HG02623 (cell line): Measurements from ENCODE around the gene GNG3.
A peak's percentile ranks its signal among the peaks of the same experiment; 100 is the strongest.
"Not testable (repeated sequence)": the region's sequence is repeated elsewhere in the genome, so short reads cannot be mapped to it uniquely, and the experiment has no call there.

Source experiments
- ATAC-seq: cut with Tn5 transposase; IDR thresholded peaks from one replicate; pipeline ENCODE4 v1.9.1; 2021; ENCODE audit warnings: moderate library complexity; ENCODE audit not compliant: unreplicated experiment

GNG3 gene

GRCh38 chr11:62687508-62688396, 19.7 kb upstream of the GNG3 start:
- ATAC-seq: no peak

- no peak for ATAC-seq
These were observed 19.0 kb upstream of the GNG3 start for GRCh38 chr11:62688491-62688890.

- no peak for ATAC-seq
These were observed 17.9 kb upstream of the GNG3 start, which contains the start of gene LRRN4CL for GRCh38 chr11:62689421-62690183. LRRN4CL (minus strand) TSS chr11:62689530; CDS start chr11:62688508, 1,022 bp downstream.

GRCh38 chr11:62693624-62694023, 13.9 kb upstream of the GNG3 start:
- not testable (repeated sequence) for ATAC-seq

GRCh38 chr11:62694455-62695167, 12.9 kb upstream of the GNG3 start:
- no peak for ATAC-seq

GRCh38 chr11:62702246-62702645, 5.2 kb upstream of the GNG3 start:
- ATAC-seq: no peak

GRCh38 chr11:62703921-62704320, 3.6 kb upstream of the GNG3 start:
- ATAC-seq: not testable (repeated sequence)

GRCh38 chr11:62705413-62705812, 2.1 kb upstream of the GNG3 start:
- no peak for ATAC-seq

- ATAC-seq: peak; percentile 59
These were observed 1.3 kb upstream of the GNG3 start for GRCh38 chr11:62705880-62706849.

GRCh38 chr11:62706850-62707247, 627 bp upstream of the GNG3 start:
- no peak for ATAC-seq

- ATAC-seq: no peak
These were observed 916 bp downstream of the GNG3 start for GRCh38 chr11:62708392-62708791.

- no peak for ATAC-seq
These were observed 1.3 kb downstream of the GNG3 start for GRCh38 chr11:62708793-62709192.

GRCh38 chr11:62709247-62710000, 1.9 kb downstream of the GNG3 start:
- ATAC-seq: peak; percentile 61

- no peak for ATAC-seq
These were observed 2.5 kb downstream of the GNG3 start for GRCh38 chr11:62710001-62710345.

GRCh38 chr11:62712276-62712812, 4.9 kb downstream of the GNG3 start:
- no peak for ATAC-seq

GRCh38 chr11:62712861-62713260, 5.4 kb downstream of the GNG3 start:
- no peak for ATAC-seq

- ATAC-seq: no peak
These were observed 5.9 kb downstream of the GNG3 start for GRCh38 chr11:62713343-62713742.

GRCh38 chr11:62715150-62716130, 8.0 kb downstream of the GNG3 start:
- no peak for ATAC-seq
